Adipose tissue (tissue), 3 donors: ENCODE data around the gene HOXD4. TPM values are rescaled to one million over a fixed set of nuclear protein-coding genes. Genes with fewer than 3 reads are reported as not detected.

Experiments
- H3K27ac ChIP-seq: one replicate; pipeline ENCODE4 v1.5.1; 2013; ENCODE audit warnings: low read depth, low read length
- WGBS, 3 donors: extraction: QIAGEN DNeasy Blood & Tissue Kit; methylation state at CpG; one replicate each; pipeline ENCODE4 v1.1.7; 2013; 5-methylcytosine and 5-hydroxymethylcytosine counted together
- polyA plus RNA-seq, 3 donors: library from polyadenylated mRNA; stranded (reverse); fragments of 200-250 nt; gene quantifications; one replicate each; pipeline ENCODE4 v1.2.3, GENCODE V29; 2013
- donor health status: healthy with polysubstance abuse.
- donor health status: Bipolar disorder and iron deficiency.
- donor health status: healthy.

Gene HOXD4
- polyA plus RNA-seq, 3 donors = 0.79 to 3.8 (median 2.5) TPM

DNA sequence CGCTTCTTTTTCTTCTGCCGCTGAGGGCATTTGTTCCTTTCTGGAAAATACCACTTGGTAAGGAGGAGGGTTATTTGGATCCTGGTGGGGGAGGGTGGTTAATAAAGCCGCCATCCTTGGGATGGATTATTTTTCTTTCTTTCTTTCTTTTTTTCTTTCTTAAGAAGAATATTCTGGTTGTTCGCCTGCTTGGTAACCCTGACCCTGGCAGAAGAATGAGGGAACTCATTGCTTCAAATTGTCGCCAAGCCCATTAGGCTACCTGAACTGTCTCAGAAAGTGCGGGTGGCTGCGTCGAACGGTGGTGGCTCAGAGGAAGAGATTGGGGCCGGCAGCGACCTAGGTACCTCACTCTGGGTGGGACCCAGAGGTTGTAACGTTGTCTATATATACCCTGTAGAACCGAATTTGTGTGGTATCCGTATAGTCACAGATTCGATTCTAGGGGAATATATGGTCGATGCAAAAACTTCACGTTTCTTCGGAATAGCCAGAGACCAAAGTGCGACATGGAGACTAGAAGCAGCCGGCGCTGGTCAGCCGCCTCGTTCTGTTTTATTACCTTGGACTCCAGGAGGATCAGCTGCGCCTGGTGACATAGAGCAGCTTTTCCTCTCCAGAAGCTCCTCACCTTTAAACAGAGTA, 1.3 kb upstream of the HOXD4 start:
- no peak overlapping the region for H3K27ac ChIP-seq
- WGBS, 3 donors = 20 to 54% (median 37%) methylated on average over 24 of the region's 24 CpGs

GRCh38 chr2:176150584-176151441, 537 bp upstream of the HOXD4 start:
- WGBS, 3 donors = 22 to 58% (median 48%) methylated on average over 14 of the region's 14 CpGs

DNA sequence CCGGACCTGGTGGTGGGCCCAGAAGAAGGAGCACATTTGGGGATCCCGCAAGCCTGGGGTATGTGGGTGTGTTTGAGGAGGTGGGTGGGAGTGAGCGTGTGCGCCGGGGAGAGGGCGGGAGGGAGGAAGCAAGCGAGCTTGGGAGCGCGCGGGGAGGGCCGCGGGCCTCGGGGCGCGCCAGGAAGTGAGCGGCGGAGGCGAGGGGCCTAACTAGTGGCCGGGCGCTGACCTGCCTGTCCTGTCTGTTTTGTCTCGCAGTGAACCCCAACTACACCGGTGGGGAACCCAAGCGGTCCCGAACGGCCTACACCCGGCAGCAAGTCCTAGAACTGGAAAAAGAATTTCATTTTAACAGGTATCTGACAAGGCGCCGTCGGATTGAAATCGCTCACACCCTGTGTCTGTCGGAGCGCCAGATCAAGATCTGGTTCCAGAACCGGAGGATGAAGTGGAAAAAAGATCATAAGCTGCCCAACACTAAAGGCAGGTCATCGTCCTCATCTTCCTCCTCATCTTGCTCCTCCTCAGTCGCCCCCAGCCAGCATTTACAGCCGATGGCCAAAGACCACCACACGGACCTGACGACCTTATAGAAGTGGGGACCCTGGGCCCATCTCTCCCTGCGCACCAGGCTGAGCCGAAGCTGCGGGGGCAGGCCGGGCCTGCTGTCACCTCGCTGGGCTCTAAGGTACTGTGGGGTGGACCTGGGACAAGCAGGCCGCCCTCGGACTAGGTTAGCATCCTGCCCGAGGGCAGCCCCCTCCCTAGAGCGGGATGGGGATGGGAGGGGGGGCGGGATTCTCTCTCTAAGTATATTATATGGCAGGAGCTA, 1.2 kb downstream of the HOXD4 start:
- WGBS, 3 donors = 10 to 46% (median 29%) methylated on average over 46 to 48 of the region's 48 CpGs
- H3K27ac ChIP-seq = no peak overlapping the region

More at GRCh38 chr2:176150584-176151441, 537 bp upstream of the HOXD4 start:
- H3K27ac ChIP-seq = no peak overlapping the region

DNA sequence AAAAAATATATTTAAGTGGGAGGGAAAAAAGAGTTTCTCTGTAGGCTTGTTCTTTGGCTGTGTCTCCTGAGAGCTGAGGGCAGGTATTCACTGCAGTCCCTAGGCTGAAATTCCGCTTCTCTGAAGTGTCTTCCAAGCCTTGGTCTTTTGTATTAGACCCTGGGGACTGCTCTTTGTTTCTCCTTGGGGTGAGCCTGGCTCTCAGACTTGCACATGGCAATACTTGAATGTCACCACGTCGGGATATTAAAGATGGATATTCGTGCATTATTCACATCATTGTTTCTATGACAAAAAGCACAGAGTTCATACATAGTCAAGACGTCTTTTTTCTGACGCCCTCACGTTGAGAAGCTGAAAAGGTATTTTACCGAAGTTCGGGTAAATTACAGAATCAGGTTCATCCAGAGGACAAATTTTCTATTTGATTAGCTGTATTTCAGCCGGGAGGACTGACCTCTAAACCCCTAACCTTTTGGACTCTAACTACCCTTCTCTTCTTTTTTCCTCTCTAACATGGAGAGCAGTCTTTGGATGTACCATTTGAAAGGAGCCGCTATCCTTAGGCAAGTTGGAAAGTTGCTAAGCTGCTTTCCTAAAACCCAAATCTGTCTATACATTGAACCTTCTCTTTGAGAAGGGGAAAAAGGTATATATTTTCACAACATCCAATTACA, 3.4 kb downstream of the HOXD4 start:
- 16 to 57% (median 43%) methylated on average over 11 of the region's 11 CpGs for WGBS, 3 donors
- H3K27ac ChIP-seq = no peak overlapping the region

DNA sequence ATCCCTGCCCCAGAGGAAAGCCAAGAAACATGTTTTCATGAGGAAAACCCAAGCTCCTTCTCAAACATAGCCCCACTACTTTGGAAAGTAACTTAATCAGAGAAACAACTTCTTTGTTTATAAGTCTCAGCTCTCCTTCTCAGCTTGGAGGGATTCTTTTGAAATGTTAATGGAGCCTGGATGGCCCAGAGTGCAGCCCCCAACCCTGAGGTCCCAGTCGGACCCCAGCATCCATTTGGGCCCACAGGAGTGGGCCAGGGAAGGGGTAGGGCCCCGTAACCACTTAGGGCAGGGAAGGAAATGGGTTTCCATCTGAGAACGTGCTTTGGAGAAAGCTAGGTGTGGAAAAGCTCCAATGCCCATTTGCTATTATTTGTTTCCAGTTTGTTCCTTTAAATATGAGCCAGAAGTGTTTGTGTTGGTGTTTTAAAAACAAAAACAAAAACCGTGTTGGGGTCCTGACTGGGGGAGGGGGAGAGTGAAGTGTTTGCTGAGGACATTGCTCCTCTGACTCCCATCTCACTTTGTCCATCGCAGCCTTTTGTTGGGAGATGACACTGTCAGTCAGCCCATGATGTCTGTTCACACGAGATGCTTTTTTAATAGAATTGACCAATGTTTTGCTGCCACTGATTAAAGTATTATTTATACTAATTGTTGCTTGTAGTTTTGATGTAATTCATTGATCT, 4.2 kb downstream of the HOXD4 start:
- no peak overlapping the region for H3K27ac ChIP-seq
- WGBS, 3 donors = 15 to 45% (median 31%) methylated on average over 6 of the region's 6 CpGs

DNA sequence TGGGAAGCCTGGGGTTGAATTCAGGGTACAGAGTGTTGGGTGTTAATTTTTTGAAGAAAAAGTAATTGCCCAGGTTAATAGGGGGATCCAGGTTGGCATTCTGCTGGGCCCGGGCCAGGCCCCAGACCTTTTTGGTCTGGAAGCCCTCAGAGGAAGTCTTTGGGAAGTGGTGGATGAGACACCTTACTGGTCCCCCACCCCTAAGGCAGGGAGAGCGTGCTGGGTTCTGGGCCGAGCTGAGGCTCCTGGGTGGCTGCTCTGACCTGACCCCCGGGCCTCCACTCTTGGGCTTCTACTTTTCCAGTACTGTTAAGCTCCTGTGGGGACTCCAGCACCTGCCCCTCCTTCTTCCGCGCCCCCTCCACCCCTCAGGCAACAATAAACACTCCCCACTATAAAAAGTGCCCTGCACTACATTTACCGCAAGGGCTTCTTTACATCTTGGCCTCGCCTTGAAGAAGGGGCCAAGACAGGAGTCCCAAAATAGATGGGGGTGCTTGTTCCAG, 5.0 kb downstream of the HOXD4 start:
- WGBS, 3 donors = 27 to 54% (median 46%) methylated on average over 8 of the region's 8 CpGs
- no peak overlapping the region for H3K27ac ChIP-seq

DNA sequence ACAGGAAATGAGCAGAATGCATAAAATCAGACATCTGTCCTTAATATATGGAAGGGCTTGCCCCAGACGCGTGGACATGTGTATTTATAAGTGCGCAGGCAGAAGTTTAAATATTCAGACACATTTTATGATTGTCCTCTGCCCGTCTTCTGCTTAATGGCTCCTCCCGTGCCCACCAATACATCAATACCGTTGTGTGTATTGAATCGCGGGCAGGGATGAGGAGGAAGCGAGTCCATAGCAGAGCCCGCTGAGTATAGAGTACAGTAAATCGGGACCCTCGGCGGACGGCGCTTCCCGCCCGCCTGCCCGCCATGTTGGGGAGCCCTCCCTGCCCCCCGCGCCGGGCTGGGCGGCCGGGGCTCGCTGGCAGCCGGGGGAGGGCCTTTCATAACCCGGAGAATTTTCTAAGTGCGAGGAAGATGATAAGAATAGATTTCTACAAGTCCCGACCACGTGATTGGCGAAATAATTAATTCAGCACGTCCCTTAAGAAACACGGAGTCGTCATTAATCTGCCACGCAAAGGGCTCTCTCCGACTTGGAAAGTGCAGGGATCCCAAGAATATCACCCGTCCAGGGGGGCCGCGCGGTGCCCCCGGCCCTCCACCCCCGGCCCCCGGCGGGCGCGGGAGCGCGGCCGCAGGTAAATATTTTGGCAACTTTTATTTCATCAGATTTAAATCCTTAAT, 5.6 kb downstream of the HOXD4 start, which contains the start of gene HOXD3:
HOXD3 (plus strand) TSS at position 501 of the 692 bp plus-strand sequence. CDS start 11,808 bp downstream, outside the sequence.
- WGBS, 3 donors = 7 to 28% (median 12%) methylated on average over 48 of the region's 48 CpGs

GRCh38 chr2:176157499-176158185, 6.3 kb downstream of the HOXD4 start:
- WGBS, 3 donors = 9 to 46% (median 22%) methylated on average over 43 of the region's 43 CpGs
- H3K27ac ChIP-seq = no peak overlapping the region

More for the DNA sequence above, 5.6 kb downstream of the HOXD4 start, which contains the start of gene HOXD3:
- no peak within 1 kb of the TSS for H3K27ac ChIP-seq

- no peak overlapping the region for H3K27ac ChIP-seq
- 17 to 46% (median 20%) methylated on average over 22 of the region's 22 CpGs for WGBS, 3 donors
Observed at GRCh38 chr2:176158186-176158591, 6.8 kb downstream of the HOXD4 start.

DNA sequence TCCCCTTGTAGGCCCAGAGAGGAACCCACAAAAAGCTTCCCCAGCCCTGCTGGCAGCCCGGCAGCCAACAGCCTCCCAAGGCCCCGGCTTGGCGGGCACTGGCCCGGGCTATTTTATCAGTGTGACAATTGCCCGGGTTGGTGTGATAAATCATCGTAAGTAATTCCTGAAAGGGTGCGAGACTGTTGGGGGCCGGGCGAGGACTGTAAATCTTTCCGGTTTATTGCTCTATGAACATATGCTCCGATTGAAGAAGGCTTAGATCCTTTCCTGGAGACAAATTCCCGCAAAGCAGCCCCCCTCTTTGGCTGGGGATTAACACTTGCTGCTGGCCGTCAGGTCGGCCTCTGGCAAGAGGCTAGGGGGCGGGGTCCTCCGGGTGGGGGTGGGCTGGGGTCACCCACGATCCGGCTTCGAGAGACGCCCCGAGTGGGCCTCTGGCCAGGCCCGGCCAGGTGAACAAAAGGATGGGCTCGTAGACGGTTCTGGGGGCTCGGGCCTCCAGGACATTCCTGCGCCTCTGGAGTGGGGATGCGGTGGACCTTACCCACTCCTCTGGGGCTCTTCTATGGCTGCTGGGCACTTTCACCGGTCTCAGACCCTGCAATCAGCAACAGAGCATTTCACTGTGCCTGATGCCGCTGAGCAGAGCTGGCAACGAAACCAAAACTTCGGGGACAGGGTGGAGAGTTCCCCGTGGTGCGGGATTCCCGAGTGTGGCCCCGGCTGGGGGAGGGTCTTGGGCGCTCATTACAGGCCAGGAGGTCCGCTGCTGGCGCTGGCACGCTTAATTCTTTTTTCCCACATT, 7.7 kb downstream of the HOXD4 start:
- WGBS, 3 donors = 14 to 41% (median 20%) methylated on average over 39 of the region's 39 CpGs
- H3K27ac ChIP-seq = no peak overlapping the region

DNA sequence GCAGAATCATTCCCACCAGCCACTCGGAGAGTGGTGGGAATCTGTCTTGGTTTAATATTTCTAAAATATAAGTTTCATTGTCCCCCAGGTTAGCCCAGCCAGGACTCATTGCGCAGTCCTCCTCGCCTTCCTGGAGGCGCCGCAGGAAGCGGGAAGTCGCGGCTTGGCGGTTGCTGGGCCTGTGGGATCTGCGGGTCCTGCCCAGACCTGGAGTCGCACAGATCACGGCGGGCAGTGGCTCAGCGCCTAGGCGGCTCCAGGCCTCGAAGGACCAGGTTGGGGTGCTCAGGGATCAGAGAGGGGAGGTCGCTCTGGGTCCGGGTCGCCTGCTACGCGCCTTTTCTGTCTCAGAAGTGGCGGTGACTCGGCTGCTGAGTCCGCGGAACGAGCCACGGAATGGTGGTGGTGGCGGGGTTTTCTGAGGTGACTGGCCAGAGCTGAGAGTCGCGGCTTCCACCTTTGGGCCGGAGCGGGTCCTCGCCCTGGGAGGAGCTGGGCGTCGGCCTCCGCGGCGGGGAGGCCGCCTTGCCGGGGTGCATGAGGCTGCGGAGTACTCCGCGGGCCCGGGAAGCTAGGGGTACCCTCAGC, 8.4 kb downstream of the HOXD4 start:
- 7 to 22% (median 19%) methylated on average over 34 to 44 of the region's 44 CpGs for WGBS, 3 donors
- no peak overlapping the region for H3K27ac ChIP-seq

DNA sequence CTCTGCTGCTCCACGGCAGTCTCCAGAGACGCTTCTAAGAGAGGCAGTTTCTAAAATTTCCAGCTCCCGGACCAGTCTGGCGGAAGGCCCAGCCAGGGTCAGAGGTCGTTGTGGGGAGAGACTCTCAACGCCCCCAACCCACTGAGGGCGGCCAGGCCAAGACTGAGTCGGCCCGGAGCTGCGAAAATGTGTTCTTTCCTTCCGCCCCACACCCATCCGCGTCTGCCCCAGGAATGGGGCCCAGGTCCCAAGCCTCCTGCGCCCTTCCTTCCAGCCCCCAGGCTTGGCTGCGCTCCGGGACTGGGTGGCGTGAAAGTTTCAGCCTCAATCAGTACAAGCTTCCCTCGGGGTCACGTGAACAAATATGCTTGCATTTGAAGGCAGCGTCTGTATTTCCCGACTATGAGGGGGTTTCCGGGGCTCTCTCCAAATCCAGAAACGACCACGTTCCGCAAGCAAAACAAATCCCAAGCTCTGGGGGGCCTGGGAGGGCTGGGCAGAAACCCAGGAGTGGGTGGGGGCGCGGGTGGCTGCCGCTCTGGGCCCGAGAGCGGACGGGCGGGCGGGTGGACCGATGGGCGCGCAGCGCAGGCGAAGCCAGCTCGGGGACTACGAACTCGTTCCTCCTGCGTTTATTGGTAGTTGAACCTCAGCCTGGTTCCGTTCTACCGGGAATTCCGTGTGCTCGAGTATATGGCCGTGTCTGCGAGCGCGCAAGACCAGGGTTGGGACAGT, 9.1 kb downstream of the HOXD4 start:
- WGBS, 3 donors = 9 to 29% (median 22%) methylated on average over 50 of the region's 50 CpGs
- H3K27ac ChIP-seq = no peak overlapping the region

DNA sequence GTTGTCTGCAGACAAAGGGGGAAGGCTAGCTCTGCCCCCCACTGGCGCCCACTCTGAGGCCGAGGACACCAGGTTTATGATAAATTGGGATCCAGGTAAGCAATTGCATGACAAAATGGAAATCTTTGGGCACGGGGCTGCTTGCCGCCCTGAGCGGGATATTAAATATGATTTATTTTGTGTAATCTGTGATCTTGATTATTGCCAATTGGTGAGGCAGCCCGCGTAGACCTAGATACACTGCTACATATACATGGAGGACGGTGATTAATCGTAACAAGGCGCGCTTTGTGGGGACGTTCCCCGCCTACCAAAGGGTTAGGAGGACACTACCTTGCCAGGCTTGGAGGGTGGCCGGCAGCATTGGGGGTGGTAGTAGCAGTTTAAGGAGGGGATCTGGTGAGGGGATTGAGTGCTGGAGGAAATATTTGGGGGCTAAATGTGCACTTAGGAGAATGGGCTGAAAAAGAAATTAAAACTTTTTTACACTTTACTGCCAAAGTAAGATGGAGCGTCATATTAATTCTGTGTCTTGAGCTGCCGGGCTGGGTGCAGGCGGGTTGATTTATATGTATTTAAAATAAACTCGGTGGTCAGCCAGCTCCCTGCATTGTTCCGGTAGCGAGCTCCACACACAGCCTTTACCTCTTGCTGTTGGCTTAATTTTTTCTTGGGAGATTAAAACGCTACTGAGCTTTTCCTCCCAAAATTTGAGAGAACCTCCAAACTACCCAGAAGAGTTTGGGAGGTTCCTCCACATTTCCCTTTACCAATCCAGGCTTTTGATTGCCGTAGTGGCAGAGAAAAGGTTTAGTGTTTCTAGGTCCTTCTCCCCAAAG, 9.9 kb downstream of the HOXD4 start:
- no peak overlapping the region for H3K27ac ChIP-seq
- WGBS, 3 donors = 14 to 47% (median 28%) methylated on average over 22 of the region's 22 CpGs
